ENCODE measurements around the gene HBB.

DNA sequence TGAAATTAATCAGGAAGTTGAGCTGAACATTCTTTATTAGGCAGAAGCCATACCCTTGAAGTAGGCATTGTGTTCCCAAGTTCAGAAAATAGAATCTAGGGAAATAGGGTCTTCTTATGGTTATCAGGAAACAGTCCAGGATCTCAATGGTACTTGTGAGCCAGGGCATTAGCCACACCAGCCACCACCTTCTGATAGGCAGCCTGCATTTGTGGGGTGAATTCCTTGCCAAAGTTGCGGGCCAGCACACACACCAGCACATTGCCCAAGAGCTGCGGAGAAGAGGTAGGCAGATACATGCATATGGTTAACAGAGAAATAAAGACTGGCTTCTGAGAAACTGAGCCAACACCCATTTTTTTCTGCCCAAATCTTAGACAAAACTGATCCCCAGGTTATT is 6.0 kb upstream of the HBB start:
- TF ChIP-seq, protein P1, sequence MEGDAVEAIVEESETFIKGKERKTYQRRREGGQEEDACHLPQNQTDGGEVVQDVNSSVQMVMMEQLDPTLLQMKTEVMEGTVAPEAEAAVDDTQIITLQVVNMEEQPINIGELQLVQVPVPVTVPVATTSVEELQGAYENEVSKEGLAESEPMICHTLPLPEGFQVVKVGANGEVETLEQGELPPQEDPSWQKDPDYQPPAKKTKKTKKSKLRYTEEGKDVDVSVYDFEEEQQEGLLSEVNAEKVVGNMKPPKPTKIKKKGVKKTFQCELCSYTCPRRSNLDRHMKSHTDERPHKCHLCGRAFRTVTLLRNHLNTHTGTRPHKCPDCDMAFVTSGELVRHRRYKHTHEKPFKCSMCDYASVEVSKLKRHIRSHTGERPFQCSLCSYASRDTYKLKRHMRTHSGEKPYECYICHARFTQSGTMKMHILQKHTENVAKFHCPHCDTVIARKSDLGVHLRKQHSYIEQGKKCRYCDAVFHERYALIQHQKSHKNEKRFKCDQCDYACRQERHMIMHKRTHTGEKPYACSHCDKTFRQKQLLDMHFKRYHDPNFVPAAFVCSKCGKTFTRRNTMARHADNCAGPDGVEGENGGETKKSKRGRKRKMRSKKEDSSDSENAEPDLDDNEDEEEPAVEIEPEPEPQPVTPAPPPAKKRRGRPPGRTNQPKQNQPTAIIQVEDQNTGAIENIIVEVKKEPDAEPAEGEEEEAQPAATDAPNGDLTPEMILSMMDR (conservative IDR thresholded peaks at IDR 0.05 in 1 of 2, IDR thresholded peaks at IDR 0.05 in 1 of 2; ENCODE audit: low read depth in 1 of 2, low read length in 2 of 2), result no peak
- TF ChIP-seq EZH2 (IDR thresholded peaks at IDR 0.05; ENCODE audit: low read length, missing control alignments), result no peak

All from fibroblast of lung (primary cell).